Left renal cortex interstitium (tissue), 4 donors: Measurements from ENCODE around the gene NEURL1. TPM values are rescaled to one million over a fixed set of nuclear protein-coding genes. Genes with fewer than 3 reads are reported as not detected.

ENCODE experiments used
- DNase-seq, 4 donors: peaks; one replicate each; pipeline ENCODE4 v3.0.0-alpha.2; 2013; ENCODE audit warnings: low read depth in 4 of 4, low spot score in 2 of 4, missing footprints in 1 of 4
- polyA plus RNA-seq, 4 donors: library from polyadenylated mRNA; unstranded; fragments of 120-200 nt; gene quantifications; one replicate each; pipeline ENCODE4 v1.2.1, GENCODE V29; 2013; ENCODE audit not compliant: insufficient read length in 4 of 4

NEURL1 gene
- polyA plus RNA-seq, 4 donors: 1.8 to 2.2 (median 1.9) TPM

DNA sequence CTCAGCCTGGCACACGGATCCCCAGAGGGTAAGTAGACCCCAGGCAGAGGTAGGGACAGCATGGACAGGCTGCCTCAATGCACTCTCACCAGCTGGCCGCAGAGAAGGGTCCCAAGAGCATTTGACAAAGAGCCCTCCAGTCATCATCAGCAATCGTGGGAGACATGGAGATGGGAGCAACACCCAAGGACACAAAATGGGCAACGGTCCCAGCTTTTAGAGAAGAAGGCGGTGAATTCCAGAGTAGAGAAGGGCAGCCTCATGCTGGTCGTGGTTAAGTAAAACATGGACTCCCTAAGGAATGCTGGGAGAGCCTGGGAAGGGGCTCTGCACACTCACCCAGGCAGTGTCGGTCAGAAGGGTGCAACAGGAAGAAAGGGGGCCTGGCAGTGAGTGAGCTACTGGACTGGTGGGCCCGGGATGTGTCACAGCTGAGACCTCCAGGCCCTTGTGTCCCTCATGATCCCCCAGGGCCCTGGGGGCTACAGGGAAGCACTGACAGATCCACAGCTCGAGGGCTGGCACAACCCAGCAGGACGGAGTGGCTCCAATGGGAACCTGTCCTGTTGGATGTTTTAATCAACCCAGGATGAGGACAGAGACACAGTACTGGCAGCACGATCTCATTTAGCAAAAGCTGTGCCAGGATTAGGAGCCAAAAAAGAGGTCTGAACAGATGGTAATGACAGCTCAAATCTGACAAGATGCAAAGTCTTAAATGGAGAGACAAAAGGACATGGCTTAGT, 147.1 kb downstream of the NEURL1 start:
- DNase-seq: no peak

DNA sequence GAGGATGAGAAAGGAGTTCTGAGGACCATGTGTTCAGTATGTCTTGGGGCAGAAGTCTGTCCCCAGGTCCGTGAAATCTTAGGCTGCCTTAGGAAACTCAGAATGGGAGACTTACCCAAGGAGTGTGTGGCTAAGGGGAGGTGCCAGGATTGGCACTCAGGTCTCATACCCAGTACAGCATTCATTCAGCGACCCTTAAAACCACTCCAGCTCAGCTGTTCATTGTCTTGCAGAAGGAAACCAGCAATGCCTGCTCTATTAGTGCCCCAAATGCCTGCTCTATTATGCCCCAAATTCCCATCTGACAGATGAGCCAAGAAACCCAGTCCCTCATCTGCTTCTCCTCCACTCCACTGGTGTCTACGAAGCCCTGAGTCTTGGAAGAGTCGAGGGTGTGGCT, 147.8 kb downstream of the NEURL1 start:
- no peak for DNase-seq

Other genes starting within 250 kb of the NEURL1 start
- under 1 TPM in 3 of 4 donors, not detected in 1; 0.08 to 0.13 (median 0.10) TPM for gene RPEL1, start 247.8 kb upstream of the NEURL1 start, polyA plus RNA-seq
- gene INA, start 216.6 kb upstream of the NEURL1 start, polyA plus RNA-seq: 1 to 10 TPM in 1 of 4 donors, under 1 TPM in 3; 0.62 to 1.4 (median 0.66) TPM
- gene PCGF6, start 142.6 kb upstream of the NEURL1 start, polyA plus RNA-seq: 10 to 100 TPM; 11.8 to 14.9 (median 14.4) TPM
- 1 to 10 TPM; 7.8 to 8.1 (median 8.0) TPM for gene TAF5, start 125.7 kb upstream of the NEURL1 start, polyA plus RNA-seq
- gene ATP5MK, start 97.2 kb upstream of the NEURL1 start, polyA plus RNA-seq: 100 to 1,000 TPM; 196 to 267 (median 241) TPM
- 10 to 100 TPM; 31.2 to 40.7 (median 36.3) TPM for gene PDCD11, start 97.1 kb upstream of the NEURL1 start, polyA plus RNA-seq
- 10 to 100 TPM; 11.2 to 16.0 (median 15.0) TPM for gene CALHM2, start 41.3 kb upstream of the NEURL1 start, polyA plus RNA-seq
- gene CALHM1, start 34.8 kb upstream of the NEURL1 start, polyA plus RNA-seq: under 1 TPM; 0.06 to 0.12 (median 0.07) TPM
- not detected for gene CALHM3, start 14.5 kb upstream of the NEURL1 start, polyA plus RNA-seq